RWPE2 (cell line): ENCODE results near the gene TEX44.

Experiments
- ATAC-seq: fragments of 200-7000 bp; cut with Tn5 transposase; 3 replicates; pipeline ENCODE4 v1.9.1; 2021; ENCODE audit warnings: low read depth
- DNase-seq: peaks from one replicate; pipeline ENCODE4 v3.0.0-alpha.2; 2020; ENCODE audit warnings: low spot score
- H3K27ac ChIP-seq: fragments of 450-650 bp; 2 replicates; pipeline ENCODE4 v1.5.1; 2017; ENCODE audit warnings: mild to moderate bottlenecking; ENCODE audit not compliant: poor library complexity, severe bottlenecking
- H3K27me3 ChIP-seq: fragments of 250-450 bp; sonication (Bioruptor Pico); 2 replicates; pipeline ENCODE4 v1.5.1; 2021; ENCODE audit warnings: mild to moderate bottlenecking, moderate library complexity; ENCODE audit not compliant: insufficient read depth, poor library complexity, severe bottlenecking
- H3K36me3 ChIP-seq: fragments of 250-450 bp; sonication (Bioruptor Pico); 2 replicates; pipeline ENCODE4 v1.5.1; 2020; ENCODE audit warnings: low read depth, mild to moderate bottlenecking, moderate library complexity
- H3K4me1 ChIP-seq: fragments of 250-450 bp; sonication (Bioruptor Pico); 2 replicates; pipeline ENCODE4 v1.5.1; 2021; ENCODE audit warnings: mild to moderate bottlenecking, moderate library complexity; ENCODE audit not compliant: insufficient read depth, poor library complexity, severe bottlenecking
- H3K4me3 ChIP-seq: fragments of 250-450 bp; sonication (Bioruptor Pico); 2 replicates; pipeline ENCODE4 v1.5.1; 2021; ENCODE audit warnings: mild to moderate bottlenecking, moderate library complexity; ENCODE audit not compliant: severe bottlenecking
- H3K9me3 ChIP-seq: fragments of 250-450 bp; sonication (Bioruptor Pico); 2 replicates; pipeline ENCODE4 v1.5.1; 2021; ENCODE audit warnings: mild to moderate bottlenecking, moderate library complexity; ENCODE audit not compliant: severe bottlenecking
- TF ChIP-seq, protein P1 (sequence below): fragments of 450-650 bp; IDR thresholded peaks from one replicate; pipeline ENCODE4 v1.5.1; 2017; ENCODE audit warnings: mild to moderate bottlenecking, moderate library complexity; ENCODE audit not compliant: poor library complexity, severe bottlenecking

TEX44 gene

DNA sequence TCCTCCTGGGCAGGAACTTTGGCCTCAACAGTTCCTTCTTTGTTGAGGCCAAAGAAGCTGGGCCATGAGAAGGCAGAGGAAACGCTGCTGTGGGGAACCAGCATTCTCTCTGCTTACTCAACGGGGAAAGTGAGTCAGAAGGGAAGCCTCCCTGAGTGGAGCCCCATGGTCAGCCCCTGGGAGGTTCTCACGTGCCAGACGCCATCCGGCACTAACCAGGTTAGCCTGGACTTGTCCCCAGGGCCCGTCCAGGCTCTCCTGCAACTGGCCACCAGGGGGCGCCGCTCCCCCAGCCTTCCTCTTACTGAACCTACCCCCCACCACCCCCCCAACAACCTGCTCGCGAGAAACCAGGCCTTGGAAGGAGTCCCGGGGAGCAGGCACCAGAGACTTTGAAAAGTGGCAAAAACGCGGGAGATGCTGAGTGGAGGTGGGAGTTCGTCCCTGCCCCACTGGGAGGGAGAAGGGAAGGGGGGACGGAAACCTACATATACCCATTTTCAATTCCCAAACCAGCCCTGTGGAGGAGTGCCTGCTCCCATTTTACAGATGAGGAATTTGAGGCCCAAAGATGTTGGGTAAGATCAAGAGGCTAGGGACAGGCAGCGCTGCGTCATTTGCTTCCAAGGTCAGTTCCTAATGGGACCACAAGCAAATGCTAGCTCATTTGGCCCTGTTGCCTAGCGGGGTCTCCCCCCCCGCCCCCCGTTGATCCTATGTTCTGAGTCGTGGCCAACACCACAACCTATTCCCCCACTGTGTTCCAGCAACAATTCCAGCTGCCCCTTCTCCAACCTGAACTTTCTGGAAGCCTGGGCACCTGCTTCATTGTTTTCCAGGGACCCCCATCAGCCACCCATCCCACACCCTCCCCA is 20.0 kb downstream of the TEX44 start:
- TF ChIP-seq, protein P1, sequence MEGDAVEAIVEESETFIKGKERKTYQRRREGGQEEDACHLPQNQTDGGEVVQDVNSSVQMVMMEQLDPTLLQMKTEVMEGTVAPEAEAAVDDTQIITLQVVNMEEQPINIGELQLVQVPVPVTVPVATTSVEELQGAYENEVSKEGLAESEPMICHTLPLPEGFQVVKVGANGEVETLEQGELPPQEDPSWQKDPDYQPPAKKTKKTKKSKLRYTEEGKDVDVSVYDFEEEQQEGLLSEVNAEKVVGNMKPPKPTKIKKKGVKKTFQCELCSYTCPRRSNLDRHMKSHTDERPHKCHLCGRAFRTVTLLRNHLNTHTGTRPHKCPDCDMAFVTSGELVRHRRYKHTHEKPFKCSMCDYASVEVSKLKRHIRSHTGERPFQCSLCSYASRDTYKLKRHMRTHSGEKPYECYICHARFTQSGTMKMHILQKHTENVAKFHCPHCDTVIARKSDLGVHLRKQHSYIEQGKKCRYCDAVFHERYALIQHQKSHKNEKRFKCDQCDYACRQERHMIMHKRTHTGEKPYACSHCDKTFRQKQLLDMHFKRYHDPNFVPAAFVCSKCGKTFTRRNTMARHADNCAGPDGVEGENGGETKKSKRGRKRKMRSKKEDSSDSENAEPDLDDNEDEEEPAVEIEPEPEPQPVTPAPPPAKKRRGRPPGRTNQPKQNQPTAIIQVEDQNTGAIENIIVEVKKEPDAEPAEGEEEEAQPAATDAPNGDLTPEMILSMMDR: peak; percentile 96
- H3K36me3 ChIP-seq: no peaks in the 10 kb centered on the region
- no peak overlapping the region for H3K4me3 ChIP-seq
- ATAC-seq (peak; percentile 64), DNase-seq (peak; percentile 86)
- no peaks in the 10 kb centered on the region for H3K9me3 ChIP-seq
- peak overlapping the region; percentile 75 for H3K27ac ChIP-seq
- no peaks in the 10 kb centered on the region for H3K27me3 ChIP-seq
- H3K4me1 ChIP-seq: peaks cover 22% of the 10 kb centered on the region

GRCh38 chr2:231613331-231613662 is 20.6 kb downstream of the TEX44 start:
- Histone ChIP-seq H3K27ac (peak overlapping the region; percentile 75), H3K9me3 (no peaks in the 10 kb centered on the region), H3K36me3 (no peaks in the 10 kb centered on the region), H3K4me1 (peaks cover 26% of the 10 kb centered on the region), H3K27me3 (no peaks in the 10 kb centered on the region), H3K4me3 (peak overlapping the region; percentile 33)
- TF ChIP-seq, protein P1: no peak
- ATAC-seq (no peak), DNase-seq (no peak)

DNA sequence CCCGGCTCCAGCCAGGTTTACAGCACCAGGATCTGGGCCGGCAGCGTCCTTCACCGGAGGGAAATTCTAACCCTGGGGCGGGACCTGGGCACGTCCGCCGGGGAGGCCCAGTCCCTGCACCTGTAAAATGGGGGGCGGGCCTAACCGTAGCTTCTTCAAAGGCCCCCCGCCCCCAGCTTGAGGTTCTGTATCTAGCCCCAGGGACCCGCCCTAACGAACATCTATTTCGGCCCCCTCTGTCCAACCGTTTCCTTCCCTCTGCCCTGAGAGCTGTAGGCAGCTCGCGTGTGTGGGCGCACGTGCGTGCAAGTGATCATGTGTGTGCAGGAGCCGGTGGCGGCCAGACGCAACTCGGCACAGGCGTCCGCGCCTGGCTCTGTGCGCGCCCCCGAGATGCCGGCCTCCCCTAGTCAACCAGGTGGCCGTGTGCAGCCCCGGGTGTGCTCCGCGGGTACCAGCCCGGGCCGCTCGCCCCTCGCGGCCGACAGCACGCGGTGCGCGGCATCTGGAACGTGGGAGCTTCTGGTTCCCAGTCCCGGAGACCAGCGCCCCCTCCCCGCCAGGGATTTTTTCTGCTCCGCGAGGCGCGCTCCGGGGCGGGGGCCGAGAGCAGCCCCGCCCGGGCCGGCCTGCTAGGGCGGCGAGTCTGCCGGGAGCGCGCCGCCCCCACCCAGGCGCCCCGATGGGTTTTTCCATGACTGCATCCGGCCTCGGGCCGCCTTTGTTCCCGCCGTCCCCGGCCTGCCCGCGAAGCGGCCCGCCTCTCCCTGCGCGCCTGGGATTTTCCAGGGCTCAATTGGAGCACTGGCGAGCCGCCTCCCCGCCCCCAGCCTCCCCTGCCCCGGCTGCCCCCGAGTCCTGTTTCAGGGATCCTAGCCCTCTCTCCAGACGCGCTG is 21.2 kb downstream of the TEX44 start:
- no peaks in the 10 kb centered on the region for H3K27me3 ChIP-seq
- no peaks in the 10 kb centered on the region for H3K9me3 ChIP-seq
- no peaks in the 10 kb centered on the region for H3K36me3 ChIP-seq
- TF ChIP-seq, protein P1: peak; percentile 2
- ATAC-seq (peak; percentile 38), DNase-seq (no peak)
- H3K4me1 ChIP-seq: peaks cover 26% of the 10 kb centered on the region
- H3K4me3 ChIP-seq: peak overlapping the region; percentile 33
- H3K27ac ChIP-seq: peak overlapping the region; percentile 75

DNA sequence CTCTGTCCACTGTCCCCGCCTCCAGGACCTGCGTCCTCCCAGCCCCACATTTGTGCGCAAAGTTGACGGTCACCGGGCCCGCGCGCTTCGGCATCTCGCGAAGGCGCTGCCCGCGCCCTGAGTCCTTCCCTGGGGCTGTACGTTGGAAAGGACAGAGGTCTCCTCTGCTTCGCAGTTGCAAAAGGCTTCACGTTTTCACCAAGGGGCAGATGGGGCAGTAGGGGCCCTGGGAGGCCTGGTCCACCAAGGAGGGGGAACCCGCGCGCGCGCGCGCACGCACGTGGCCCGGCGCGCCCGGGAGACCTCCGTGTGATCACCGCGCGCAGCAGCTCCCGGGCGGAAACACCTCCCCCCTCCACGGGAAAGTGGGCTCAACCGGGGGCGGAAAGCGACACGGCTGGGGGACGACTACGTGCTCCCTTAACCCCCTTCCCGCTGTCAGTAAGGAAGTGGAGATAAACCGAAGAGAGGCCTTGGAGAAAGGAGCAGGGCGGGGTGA is 21.9 kb downstream of the TEX44 start:
- Histone ChIP-seq H3K4me1 (peaks cover 26% of the 10 kb centered on the region), H3K27me3 (no peaks in the 10 kb centered on the region), H3K9me3 (no peaks in the 10 kb centered on the region), H3K4me3 (peak overlapping the region; percentile 33), H3K36me3 (no peaks in the 10 kb centered on the region), H3K27ac (peak overlapping the region; percentile 75)
- no peak for DNase-seq
- TF ChIP-seq, protein P1: no peak
- ATAC-seq: no peak; the same call in 1 of the 3 replicates
